ENCODE results near the gene LENG8. TPM values are rescaled to one million over a fixed set of nuclear protein-coding genes. Genes with fewer than 3 reads are reported as not detected.

The LENG8 gene
- polyA plus RNA-seq, 3 donors, result 3.6 to 341 (median 5.8) TPM

- Histone ChIP-seq H3K79me2 (ENCODE audit: insufficient read depth, low read length) (peaks cover 59% of the 10 kb centered on the region), H2AFZ (ENCODE audit: insufficient read depth, low read depth, low read length, poor library complexity, severe bottlenecking) (no peak overlapping the region), H3K4me3 (replicated peaks in 1 of 3; ENCODE audit: low read depth in 2 of 3, low read length in 3 of 3) (no peak overlapping the region), H4K20me1 (ENCODE audit: insufficient read depth, low read length) (peaks cover 91% of the 10 kb centered on the region), H3K36me3 (replicated peaks in 1 of 2; ENCODE audit: control insufficient read depth in 1 of 2, insufficient read depth in 2 of 2, low read length in 2 of 2) (peaks cover 84% of the 10 kb centered on the region in 2 donors), H3K9me3 (replicated peaks in 1 of 2; ENCODE audit: control insufficient read depth in 1 of 2, insufficient read depth in 1 of 2, low read length in 2 of 2) (no peaks in the 10 kb centered on the region), H3K4me1 (ENCODE audit: control insufficient read depth in 1 of 2, insufficient read depth in 2 of 2, low read length in 2 of 2) (peaks cover 23 to 28% of the 10 kb centered on the region in 2 donors), H3K27me3 (ENCODE audit: control insufficient read depth in 2 of 2, insufficient read depth in 2 of 2, low read length in 2 of 2) (no peaks in the 10 kb centered on the region), H3K9ac (ENCODE audit: insufficient read depth, low read length, poor library complexity, severe bottlenecking) (no peak overlapping the region), H3K27ac (ENCODE audit: low read depth in 1 of 2, low read length in 2 of 2) (no peak overlapping the region), H3K4me2 (replicated peaks; ENCODE audit: extremely low read depth, low read length, poor library complexity, severe bottlenecking) (no peak overlapping the region)
- Mint-ChIP-seq H3K4me3 (no peak overlapping the region), H3K9me3 (peaks cover 0 to 3% (median under 1%) of the 10 kb centered on the region in 7 donors), H3K27ac (peak overlapping the region in 3 of 7 donors; percentile 23 to 72 (median 26)), H3K4me1 (peaks cover 24% of the 10 kb centered on the region), H3K36me3 (peaks cover 69 to 78% of the 10 kb centered on the region in 2 donors), H3K27me3 (ENCODE audit: low read depth in 3 of 3) (peaks cover 0 to 3% (median 0%) of the 10 kb centered on the region in 3 donors)
- DNase-seq, result no peak
- 97% methylated on average over 11 of the region's 11 CpGs for WGBS (ENCODE audit: insufficient coverage)
- intact Hi-C loops (cut with micrococcal nuclease), result no loop called here
- TF ChIP-seq CTCF (IDR thresholded peaks at IDR 0.05), result no peak
These were observed 9.8 kb downstream of the LENG8 start for GRCh38 chr19:54458648-54459281.

GRCh38 chr19:54459282-54460229, 10.6 kb downstream of the LENG8 start:
- H3K36me3 Mint-ChIP-seq, result peaks cover 62 to 70% of the 10 kb centered on the region in 2 donors
- H3K4me1 Mint-ChIP-seq, result peaks cover 30% of the 10 kb centered on the region
- Histone ChIP-seq H3K4me2 (replicated peaks; ENCODE audit: extremely low read depth, low read length, poor library complexity, severe bottlenecking) (no peak overlapping the region), H3K79me2 (ENCODE audit: insufficient read depth, low read length) (peaks cover 51% of the 10 kb centered on the region), H3K4me1 (ENCODE audit: control insufficient read depth in 1 of 2, insufficient read depth in 2 of 2, low read length in 2 of 2) (peaks cover 30 to 36% of the 10 kb centered on the region in 2 donors), H3K27me3 (ENCODE audit: control insufficient read depth in 2 of 2, insufficient read depth in 2 of 2, low read length in 2 of 2) (no peaks in the 10 kb centered on the region), H3K36me3 (replicated peaks in 1 of 2; ENCODE audit: control insufficient read depth in 1 of 2, insufficient read depth in 2 of 2, low read length in 2 of 2) (peaks cover 76% of the 10 kb centered on the region in 2 donors), H3K4me3 (replicated peaks in 1 of 3; ENCODE audit: low read depth in 2 of 3, low read length in 3 of 3) (no peak overlapping the region), H3K9ac (ENCODE audit: insufficient read depth, low read length, poor library complexity, severe bottlenecking) (no peak overlapping the region), H2AFZ (ENCODE audit: insufficient read depth, low read depth, low read length, poor library complexity, severe bottlenecking) (no peak overlapping the region), H3K9me3 (replicated peaks in 1 of 2; ENCODE audit: control insufficient read depth in 1 of 2, insufficient read depth in 1 of 2, low read length in 2 of 2) (peaks cover 0 to 3% of the 10 kb centered on the region in 2 donors), H4K20me1 (ENCODE audit: insufficient read depth, low read length) (peaks cover 83% of the 10 kb centered on the region), H3K27ac (ENCODE audit: low read depth in 1 of 2, low read length in 2 of 2) (peak overlapping the region in 1 of 2 donors; percentile 1)
- 81% methylated on average over 13 of the region's 16 CpGs for WGBS (ENCODE audit: insufficient coverage)
- no peak for TF ChIP-seq CTCF (IDR thresholded peaks at IDR 0.05)
- peak overlapping the region in 6 of 7 donors; percentile 1 to 80 (median 50) for H3K27ac Mint-ChIP-seq
- no peak for DNase-seq
- no peak overlapping the region for H3K4me3 Mint-ChIP-seq
- peaks cover 0 to 7% (median under 1%) of the 10 kb centered on the region in 3 donors for H3K27me3 Mint-ChIP-seq (ENCODE audit: low read depth in 3 of 3)
- peaks cover 0 to 8% (median 4%) of the 10 kb centered on the region in 7 donors for H3K9me3 Mint-ChIP-seq
- intact Hi-C loops (cut with micrococcal nuclease), result no loop called here

All from CD14-positive monocyte (primary cell).